B cell (primary cell): ENCODE results near the gene C12orf60.

Experiments used
- CTCF ChIP-seq: fragments of 200-600 bp; IDR thresholded peaks from one replicate; pipeline ENCODE4 v1.8.0; 2022; ENCODE audit warnings: antibody characterized with exemption, mild to moderate bottlenecking
- EZH2 ChIP-seq: IDR thresholded peaks from 2 replicates; pipeline ENCODE4 v1.6.1; 2012; ENCODE audit warnings: borderline replicate concordance, low read depth, mild to moderate bottlenecking, moderate library complexity, low read length; ENCODE audit not compliant: insufficient read depth, poor library complexity, severe bottlenecking

GRCh38 chr12:14833336-14833735 is 29.9 kb downstream of the C12orf60 start:
- TF ChIP-seq CTCF (no peak), EZH2 (no peak)
